GM12878 (cell line): ENCODE results near the gene SLC4A5. TPM values are rescaled to one million over a fixed set of nuclear protein-coding genes. Genes with fewer than 3 reads are reported as not detected.
A peak's percentile ranks its signal among the peaks of the same experiment; 100 is the strongest.

Experiments used
- ATAC-seq: fragments of 200-7000 bp; cut with Tn5 transposase; 3 replicates; pipeline ENCODE4 v1.9.1; 2020; ENCODE audit warnings: mild to moderate bottlenecking, moderate library complexity
- BruUV-seq: library from RNA; stranded (reverse); fragments of 400-500 nt; replicated peaks from 2 replicates; lab custom pipeline; 2021; lab: Mats Ljungman, UMichigan
- CTCF ChIA-PET: fragments of 300-600 bp; sonication (Branson Sonifier 250); formaldehyde crosslinking; extraction: SDS; loops from one replicate; lab custom pipeline; 2021; ENCODE audit warnings: inconsistent platforms; lab: Yijun Ruan, JAX
- POLR2A ChIA-PET: fragments of 350-600 bp; formaldehyde crosslinking; extraction: SDS; loops from one replicate; lab custom pipeline; 2021; ENCODE audit warnings: inconsistent platforms; lab: Charles Lee
- RAD21 ChIA-PET: fragments of 300-600 bp; sonication (Branson Sonifier 250); formaldehyde crosslinking; loops from one replicate; lab custom pipeline; 2023; ENCODE audit warnings: antibody characterized with exemption; ENCODE audit not compliant: unreplicated experiment; lab: Charles Lee
- SMC1A ChIA-PET: fragments of 300-600 bp; sonication (Branson Sonifier 250); formaldehyde crosslinking; loops from one replicate; lab custom pipeline; 2023; ENCODE audit not compliant: unreplicated experiment, uncharacterized antibody; lab: Charles Lee
- DNase-seq: peaks from one replicate; pipeline ENCODE4 v3.0.0-alpha.2; 2011; ENCODE audit warnings: low read depth, low spot score
- FAIRE-seq: peaks from 3 replicates; lab custom pipeline; 2011; peaks lifted over from hg19 to GRCh38; lab: Jason Lieb, UNC
- H2AFZ ChIP-seq: 2 replicates; pipeline ENCODE4 v1.6.0; 2011; ENCODE audit warnings: low read depth, low read length, control low read depth; ENCODE audit not compliant: control insufficient read depth
- H3K27ac ChIP-seq: 2 replicates; pipeline ENCODE4 v1.5.1; 2011; ENCODE audit warnings: control low read depth; ENCODE audit not compliant: control insufficient read depth, insufficient read depth
- H3K27me3 ChIP-seq, 2 experiments: replicated peaks in 1 of 2; 2 replicates each; pipeline versions ENCODE4 v1.6.0 to v1.6.1; 2011; ENCODE audit warnings: low read length in 1 of 2; ENCODE audit not compliant: control insufficient read depth in 2 of 2, insufficient read depth in 2 of 2
- H3K36me3 ChIP-seq, 2 experiments: 2 replicates each; pipeline ENCODE4 v1.5.1; 2011; ENCODE audit warnings: low read length in 1 of 2; ENCODE audit not compliant: control insufficient read depth in 2 of 2, insufficient read depth in 2 of 2
- H3K4me1 ChIP-seq: 2 replicates; pipeline ENCODE4 v1.6.1; 2011; ENCODE audit warnings: mild to moderate bottlenecking, low read length, moderate library complexity, mixed read lengths; ENCODE audit not compliant: control insufficient read depth, insufficient read depth
- H3K4me2 ChIP-seq: 2 replicates; pipeline ENCODE4 v1.6.0; 2011; ENCODE audit warnings: control low read depth; ENCODE audit not compliant: control insufficient read depth, insufficient read depth
- H3K4me3 ChIP-seq: fragments of 200-600 bp; sonication (generic); 2 replicates; pipeline ENCODE4 v1.5.1; 2016
- H3K79me2 ChIP-seq: 2 replicates; pipeline ENCODE4 v1.6.0; 2011; ENCODE audit warnings: low read length; ENCODE audit not compliant: control insufficient read depth, insufficient read depth
- H3K9ac ChIP-seq: 2 replicates; pipeline ENCODE4 v1.8.0; 2011; ENCODE audit warnings: low read length, control low read depth, mixed read lengths; ENCODE audit not compliant: control insufficient read depth, insufficient read depth
- H3K9me3 ChIP-seq: replicated peaks from 3 replicates; pipeline ENCODE4 v1.5.1; 2011; ENCODE audit warnings: mild to moderate bottlenecking, low read length; ENCODE audit not compliant: control insufficient read depth, insufficient read depth
- H4K20me1 ChIP-seq: 2 replicates; pipeline ENCODE4 v1.6.0; 2011; ENCODE audit not compliant: control insufficient read depth, insufficient read depth
- ATF2 ChIP-seq: IDR thresholded peaks from 2 replicates; pipeline ENCODE4 v1.6.1; 2012; ENCODE audit warnings: low read length, inconsistent platforms
- ATF7 ChIP-seq: fragments of 450-650 bp; IDR thresholded peaks from 2 replicates; pipeline ENCODE4 v1.6.1; 2016; ENCODE audit warnings: low read depth, mild to moderate bottlenecking
- BHLHE40 ChIP-seq, 2 experiments: fragments of 450-650 bp in 1 of 2; IDR thresholded peaks; 2 replicates each; pipeline ENCODE4 v1.6.1; 2011 to 2017; ENCODE audit warnings: low read depth in 2 of 2, borderline replicate concordance in 1 of 2, improper control_type of control experiment in 1 of 2, low read length in 1 of 2, mild to moderate bottlenecking in 1 of 2
- CTCF ChIP-seq, 3 experiments: IDR thresholded peaks in 2 of 3; conservative IDR thresholded peaks in 1 of 3; 2 replicates each; pipeline ENCODE4 v1.5.1; 2011; ENCODE audit warnings: low read depth in 3 of 3, low read length in 3 of 3, mild to moderate bottlenecking in 3 of 3, control low read depth in 2 of 3, moderate library complexity in 2 of 3, inconsistent platforms in 1 of 3, mixed read lengths in 1 of 3; ENCODE audit not compliant: control insufficient read depth in 2 of 3, insufficient read depth in 1 of 3; ENCODE audit errors: extremely low read depth in 1 of 3
- EED ChIP-seq: sonication (generic); IDR thresholded peaks from 2 replicates; pipeline ENCODE4 v1.6.1; 2016; ENCODE audit warnings: antibody characterized with exemption, low read depth
- ETV6 ChIP-seq, 2 experiments: fragments of 450-650 bp in 1 of 2; IDR thresholded peaks in 1 of 2; conservative IDR thresholded peaks in 1 of 2; 2 replicates each; pipeline ENCODE4 v1.6.1; 2014; ENCODE audit warnings: antibody characterized with exemption in 1 of 2, borderline replicate concordance in 1 of 2, low read depth in 1 of 2, mild to moderate bottlenecking in 1 of 2, moderate library complexity in 1 of 2
- MTA2 ChIP-seq: fragments of 450-650 bp; IDR thresholded peaks from 2 replicates; pipeline ENCODE4 v1.6.1; 2016; ENCODE audit warnings: low read depth, mild to moderate bottlenecking, moderate library complexity
- MYC ChIP-seq: IDR thresholded peaks from 2 replicates; pipeline ENCODE4 v1.6.1; 2011; ENCODE audit warnings: mild to moderate bottlenecking, low read length, moderate library complexity, inconsistent platforms; ENCODE audit not compliant: insufficient read depth, insufficient replicate concordance, insufficient read length, severe bottlenecking
- NFYB ChIP-seq: IDR thresholded peaks from 2 replicates; pipeline ENCODE4 v1.6.1; 2011; ENCODE audit warnings: low read depth, mild to moderate bottlenecking, low read length, improper control_type of control experiment, moderate library complexity; ENCODE audit not compliant: insufficient read depth
- NRF1 ChIP-seq: conservative IDR thresholded peaks from 2 replicates; pipeline ENCODE4 v1.6.1; 2011; ENCODE audit warnings: mild to moderate bottlenecking, low read depth, low read length, improper control_type of control experiment
- PAX8 ChIP-seq: fragments of 450-650 bp; IDR thresholded peaks from 2 replicates; pipeline ENCODE4 v1.6.1; 2017; ENCODE audit warnings: mild to moderate bottlenecking, moderate library complexity
- PKNOX1 ChIP-seq: fragments of 450-650 bp; IDR thresholded peaks from 2 replicates; pipeline ENCODE4 v1.6.1; 2016; ENCODE audit warnings: mild to moderate bottlenecking
- POLR2AphosphoS2 ChIP-seq: IDR thresholded peaks from 2 replicates; pipeline ENCODE4 v1.6.1; 2011; ENCODE audit warnings: low read depth, mild to moderate bottlenecking, low read length, improper control_type of control experiment, moderate library complexity
- RUNX3 ChIP-seq: IDR thresholded peaks from 2 replicates; pipeline ENCODE4 v1.6.1; 2012; ENCODE audit warnings: low read length, inconsistent platforms
- TAF1 ChIP-seq: IDR thresholded peaks from 2 replicates; pipeline ENCODE4 v1.6.1; 2011; ENCODE audit warnings: mild to moderate bottlenecking, low read depth, low read length, borderline replicate concordance
- YY1 ChIP-seq: IDR thresholded peaks from 2 replicates; pipeline ENCODE4 v1.6.1; 2011; ENCODE audit warnings: low read depth, mild to moderate bottlenecking, low read length
- WGBS: methylation state at CpG from one replicate; pipeline ENCODE4 v1.1.6; 2016; ENCODE audit warnings: low lambda C conversion rate; ENCODE audit not compliant: insufficient replicate concordance, insufficient coverage; ENCODE audit errors: missing lambda C conversion rate; 5-methylcytosine and 5-hydroxymethylcytosine counted together
- in situ Hi-C: fragments of 300-500 bp; cut with MboI; formaldehyde crosslinking; loops from 9 replicates; pipeline ENCODE4 v1.14.3; 2018; ENCODE audit warnings: mixed read lengths
- intact Hi-C: fragments of 100-400 bp; cut with micrococcal nuclease; formaldehyde crosslinking; loops from one replicate; pipeline ENCODE4 v1.14.2; 2022; ENCODE audit not compliant: unreplicated experiment
- polyA plus RNA-seq, 11 experiments: library from polyadenylated mRNA; depleted of rRNA in 4 of 11; unstranded in 6 of 11; stranded (reverse) in 5 of 11; fragments of >200 nt; fragmentation: Nextera tagmentation in 4 of 11; fragmentation: Illumina TruSeq in 1 of 11; extraction: Ambion mirVana in 4 of 11; extraction: Trizol in 1 of 11; gene quantifications; 1 replicate in 1 of 11; 2 replicates in 10 of 11; pipeline versions ENCODE4 v1.2.1 to v1.2.3, GENCODE V29; 2011 to 2016; ENCODE audit warnings: inconsistent platforms in 2 of 11, missing spikeins in 2 of 11, low read depth in 1 of 11
- total RNA-seq, 4 experiments: library from RNA; depleted of rRNA in 3 of 4; stranded (reverse); fragments of >200 nt in 3 of 4; fragmentation: Illumina TruSeq in 1 of 4; extraction: Trizol in 1 of 4; gene quantifications; 2 replicates each; pipeline versions ENCODE4 v1.2.1 to v1.2.3, GENCODE V29; 2013 to 2021

The SLC4A5 gene
- total and polyA plus RNA-seq, 10 of the 15 experiments (the other 5 are each of a cell fraction or from before 2014, with no cell fraction given), result 0.15 to 4.7 (median 1.6) TPM

- FAIRE-seq (no peak), DNase-seq (no peak), ATAC-seq (peak; percentile 16)
- POLR2A ChIA-PET, result interaction anchor here (0.6 to 5.6 kb wide), 20 partner anchors 9 to 359 kb away, joined by 3 to 64 read pairs (median 4); partner anchors contain the start of genes MTHFD2 and WBP1
- H3K27me3 ChIP-seq, result no peaks in the 10 kb centered on the region
- in situ Hi-C loops (no loop called here), intact Hi-C loops (loop anchor here (2.0 kb wide), 1 partner anchor 58 kb away; no protein-coding TSS in a partner anchor)
- H3K9me3 ChIP-seq, result no peaks in the 10 kb centered on the region
- no peaks in the 10 kb centered on the region for H3K36me3 ChIP-seq
- peak overlapping the region; percentile 98; the same call in 1 of the 2 replicates for H3K4me3 ChIP-seq
- H2AFZ ChIP-seq, result peak overlapping the region; percentile 70; the same call in 1 of the 2 replicates
- CTCF ChIA-PET, result interaction anchor here (0.6 to 8.5 kb wide), 16 partner anchors 10 to 413 kb away, joined by 3 to 90 read pairs (median 4); partner anchors contain the start of gene MTHFD2
- H4K20me1 ChIP-seq, result no peaks in the 10 kb centered on the region; the same call in 1 of the 2 replicates
- H3K9ac ChIP-seq, result peak overlapping the region; percentile 99; the same call in 1 of the 2 replicates
- WGBS, result 36% methylated on average over 20 of the region's 25 CpGs
- TSS peak; percentile 91 for BruUV-seq
- H3K4me2 ChIP-seq, result no peak overlapping the region
- H3K4me1 ChIP-seq, result peaks cover 34% of the 10 kb centered on the region
- H3K27ac ChIP-seq, result peak overlapping the region; percentile 96
- H3K79me2 ChIP-seq, result peaks cover 45% of the 10 kb centered on the region
- RAD21 ChIA-PET, result interaction anchor here (0.7 to 3.8 kb wide), 16 partner anchors 8 to 357 kb away, joined by 3 to 39 read pairs (median 5); partner anchors contain the start of genes BOLA3, MTHFD2 and STAMBP
- SMC1A ChIA-PET, result interaction anchor here (0.7 to 3.7 kb wide), 12 partner anchors 8 to 100 kb away, joined by 3 to 28 read pairs (median 7); partner anchors contain the start of genes BOLA3 and MTHFD2
- TF ChIP-seq POLR2AphosphoS2 (0 out of 2 replicates have a peak, but pooled peaks have one; percentile 14), TAF1 (no peak; the same call in 1 of the 2 replicates), ETV6 (conservative IDR thresholded peaks at IDR 0.05 in 1 of 2, IDR thresholded peaks at IDR 0.05 in 1 of 2; ENCODE audit: borderline replicate concordance in 1 of 2, low read depth in 1 of 2) (peak in 1 of 2 experiments; percentile 40; a peak in 1 of 4 replicates), RUNX3 (peak; percentile 50; the same call in 1 of the 2 replicates), PKNOX1 (peak; percentile 20; the same call in 1 of the 2 replicates), BHLHE40 (IDR thresholded peaks at IDR 0.05; ENCODE audit: borderline replicate concordance in 1 of 2, low read depth in 2 of 2, low read length in 1 of 2) (no peak), EED (0 out of 2 replicates have a peak, but pooled peaks have one; percentile 9), CTCF (IDR thresholded peaks at IDR 0.05 in 2 of 3, conservative IDR thresholded peaks at IDR 0.05 in 1 of 3; ENCODE audit: control insufficient read depth in 2 of 3, extremely low read depth in 1 of 3, insufficient read depth in 1 of 3, low read depth in 3 of 3, low read length in 3 of 3) (peak in 2 of 3 experiments; percentile 13 to 41; a peak in 2 of 6 replicates), MYC (no peak), YY1 (no peak), PAX8 (0 out of 2 replicates have a peak, but pooled peaks have one; percentile 60), NRF1 (no peak), ATF7 (peak; percentile 50), ATF2 (0 out of 2 replicates have a peak, but pooled peaks have one; percentile 46), MTA2 (no peak), NFYB (no peak)
Observed at GRCh38 chr2:74179063-74179865, 164.0 kb downstream of the SLC4A5 start.
